ACC112 (cell line): ENCODE results near the gene C2CD4A.

ENCODE experiments used
- H2AFZ ChIP-seq: fragments of 200-600 bp; sonication (generic); one replicate; pipeline ENCODE4 v1.6.0; 2017; ENCODE audit warnings: antibody characterized with exemption, low read length; ENCODE audit not compliant: unreplicated experiment
- H3K27ac ChIP-seq: fragments of 200-600 bp; sonication (generic); 2 replicates; pipeline ENCODE4 v1.5.1; 2014; ENCODE audit warnings: low read depth, mild to moderate bottlenecking, antibody characterized with exemption, low read length, moderate library complexity
- H3K27me3 ChIP-seq: fragments of 200-600 bp; sonication (generic); 2 replicates; pipeline ENCODE4 v1.6.1; 2014; ENCODE audit warnings: mild to moderate bottlenecking, antibody characterized with exemption, low read length, moderate library complexity, mixed read lengths; ENCODE audit not compliant: insufficient read depth
- H3K36me3 ChIP-seq: fragments of 200-600 bp; sonication (generic); 2 replicates; pipeline ENCODE4 v1.6.1; 2016; ENCODE audit warnings: mild to moderate bottlenecking, antibody characterized with exemption, low read length, moderate library complexity, mixed read lengths; ENCODE audit not compliant: insufficient read depth
- H3K4me1 ChIP-seq: fragments of 200-600 bp; sonication (generic); one replicate; pipeline ENCODE4 v1.6.1; 2016; ENCODE audit warnings: low read length, mixed read lengths; ENCODE audit not compliant: insufficient read depth, unreplicated experiment, control insufficient read depth
- H3K4me3 ChIP-seq: fragments of 200-600 bp; sonication (generic); 2 replicates; pipeline ENCODE4 v1.5.1; 2014; ENCODE audit warnings: mild to moderate bottlenecking, low read depth, low read length
- H3K79me2 ChIP-seq: fragments of 200-600 bp; sonication (generic); one replicate; pipeline ENCODE4 v1.6.0; 2016; ENCODE audit warnings: low read length; ENCODE audit not compliant: control insufficient read depth, unreplicated experiment, insufficient read depth

Gene C2CD4A, protein sequence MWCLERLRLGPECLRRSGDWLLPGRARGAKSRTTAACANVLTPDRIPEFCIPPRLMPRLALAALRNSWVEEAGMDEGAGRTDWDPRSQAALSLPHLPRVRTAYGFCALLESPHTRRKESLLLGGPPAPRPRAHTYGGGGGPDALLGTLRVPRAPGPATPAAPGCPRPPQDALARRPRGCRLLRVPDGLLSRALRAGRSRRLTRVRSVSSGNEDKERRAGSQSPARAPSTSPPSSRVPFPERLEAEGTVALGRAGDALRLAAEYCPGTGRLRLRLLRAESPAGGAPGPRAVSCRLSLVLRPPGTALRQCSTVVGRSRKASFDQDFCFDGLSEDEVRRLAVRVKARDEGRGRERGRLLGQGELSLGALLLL

DNA sequence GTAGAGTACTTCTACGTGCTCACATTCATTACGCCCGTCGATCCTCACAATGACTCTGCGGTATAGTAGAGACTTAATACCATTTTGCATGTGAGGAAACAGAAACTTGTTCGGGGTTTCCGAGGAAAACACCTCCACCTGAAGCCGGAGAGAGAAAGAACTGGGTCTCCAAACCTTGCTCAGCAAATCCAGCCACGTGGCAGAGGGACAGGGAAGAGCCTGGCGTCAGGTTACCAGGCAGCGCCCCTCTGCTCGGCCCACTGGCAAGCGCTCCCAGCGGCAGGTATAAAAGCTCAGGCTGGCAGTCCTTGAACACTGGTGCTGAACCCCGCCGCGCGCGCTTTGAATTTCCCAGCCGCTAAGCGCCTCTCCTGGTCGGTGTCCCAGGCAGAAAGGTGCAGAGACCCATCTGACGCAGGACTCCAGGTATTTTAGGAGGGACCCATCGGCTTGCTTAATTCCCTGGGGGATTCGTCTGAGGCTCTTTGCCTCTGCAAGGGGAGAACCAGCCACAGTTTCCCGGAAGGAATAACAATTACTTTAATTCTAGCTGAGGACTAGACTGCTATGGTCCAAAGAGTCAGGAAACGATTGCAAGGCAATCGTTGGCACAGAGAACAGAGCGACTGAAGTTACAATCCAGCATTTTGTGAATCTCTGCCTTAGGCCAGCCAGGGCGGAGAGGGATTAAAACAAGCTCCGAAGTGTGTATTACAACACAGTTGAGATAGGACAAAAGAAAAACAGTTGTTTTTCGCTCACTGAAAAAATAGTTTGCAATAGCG lies at the start of gene C2CD4A:
Gene C2CD4A (plus strand): TSS at position 315 of the 785 bp plus-strand sequence. CDS start 637 bp downstream, outside the sequence.
- Histone ChIP-seq H2AFZ (no peak within 1 kb of the TSS), H3K4me3 (peak within 1 kb of the TSS; percentile 72), H3K4me1 (peaks cover 8% of the 10 kb centered on the region), H3K79me2 (no peaks in the 10 kb centered on the region), H3K27me3 (peaks cover 20% of the 10 kb centered on the region), H3K27ac (no peak within 1 kb of the TSS), H3K36me3 (no peaks in the 10 kb centered on the region)

- no peaks in the 10 kb centered on the region for H3K27me3 ChIP-seq
- H3K4me1 ChIP-seq = peaks cover 3% of the 10 kb centered on the region
- H3K36me3 ChIP-seq = peaks cover 14% of the 10 kb centered on the region; the same call in 1 of the 2 replicates
- H2AFZ ChIP-seq = no peak overlapping the region
- H3K79me2 ChIP-seq = no peaks in the 10 kb centered on the region
- no peak overlapping the region for H3K27ac ChIP-seq
- no peak overlapping the region for H3K4me3 ChIP-seq
Observed at GRCh38 chr15:62020576-62021160, 46.1 kb upstream of the C2CD4A start.

DNA sequence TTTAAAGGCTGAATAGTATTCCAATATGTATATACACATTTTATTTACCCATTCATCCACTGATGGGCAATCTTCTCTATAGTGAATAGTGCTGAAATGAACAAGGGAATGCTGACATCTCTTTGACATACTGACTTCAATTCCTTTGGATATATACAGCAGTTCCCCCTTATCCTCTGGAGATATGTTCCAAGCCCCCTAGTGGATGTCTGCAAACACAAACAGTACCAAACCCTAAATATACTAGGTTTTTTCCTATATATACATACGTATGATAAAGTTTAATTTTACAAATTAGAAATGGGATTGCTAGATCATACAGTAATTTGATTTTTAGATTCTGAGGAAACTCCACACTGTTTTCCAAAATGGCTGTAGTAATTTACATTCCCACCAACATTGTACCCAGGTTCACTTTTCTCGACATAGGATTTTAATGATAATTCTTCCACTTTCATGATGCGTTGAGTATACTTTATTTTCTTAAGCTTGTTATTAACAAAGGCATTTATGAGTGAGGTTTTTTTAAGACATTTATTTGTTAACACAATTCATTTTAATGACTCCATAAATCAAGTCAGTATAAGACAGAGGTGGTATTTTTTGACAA lies 44.7 kb upstream of the C2CD4A start:
- no peaks in the 10 kb centered on the region for H3K79me2 ChIP-seq
- no peak overlapping the region for H3K4me3 ChIP-seq
- no peaks in the 10 kb centered on the region for H3K27me3 ChIP-seq
- no peak overlapping the region for H2AFZ ChIP-seq
- H3K4me1 ChIP-seq = peaks cover 3% of the 10 kb centered on the region
- peaks cover 14% of the 10 kb centered on the region; the same call in 1 of the 2 replicates for H3K36me3 ChIP-seq
- no peak overlapping the region for H3K27ac ChIP-seq

DNA sequence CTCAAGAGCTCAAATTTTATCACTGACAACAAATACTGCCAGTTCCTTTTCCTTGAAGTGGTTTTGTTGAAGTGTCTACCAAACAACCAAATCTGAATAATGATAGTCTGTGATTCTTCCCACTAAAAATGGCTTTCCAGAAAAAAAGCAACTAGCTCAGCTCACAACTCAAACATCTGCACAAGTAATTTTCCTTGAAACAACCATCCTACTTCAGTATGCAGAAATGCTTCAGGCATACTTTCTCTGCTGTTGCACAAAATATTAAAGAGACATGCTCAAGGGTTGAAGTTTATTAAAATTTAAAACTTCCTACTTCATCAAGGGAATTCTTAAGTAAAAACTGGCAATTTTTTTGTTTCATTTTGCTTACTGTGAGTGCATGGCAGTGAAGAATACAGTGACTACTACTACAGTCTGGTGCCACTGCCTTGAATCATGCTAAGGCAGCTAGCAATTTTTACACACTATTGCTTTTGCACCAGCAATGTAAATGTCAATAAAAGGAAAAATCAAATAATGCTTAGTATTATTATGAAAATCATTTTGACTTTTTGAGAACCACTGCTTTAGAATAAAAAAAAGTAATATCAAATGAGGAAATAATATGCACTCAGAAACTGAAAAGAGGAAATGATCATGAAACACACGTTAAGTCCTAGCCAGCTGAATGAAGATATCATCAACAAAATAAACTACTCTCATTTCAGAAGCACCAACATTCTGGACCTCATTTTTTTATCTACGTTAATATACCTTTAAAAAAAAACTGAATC lies 40.1 kb upstream of the C2CD4A start:
- H2AFZ ChIP-seq = no peak overlapping the region
- H3K79me2 ChIP-seq = no peaks in the 10 kb centered on the region
- H3K27ac ChIP-seq = no peak overlapping the region
- no peak overlapping the region for H3K4me3 ChIP-seq
- peaks cover 9% of the 10 kb centered on the region for H3K36me3 ChIP-seq
- no peaks in the 10 kb centered on the region for H3K27me3 ChIP-seq
- H3K4me1 ChIP-seq = peaks cover 3% of the 10 kb centered on the region

GRCh38 chr15:62027263-62027565 lies 39.6 kb upstream of the C2CD4A start:
- Histone ChIP-seq H3K27ac (no peak overlapping the region), H3K79me2 (no peaks in the 10 kb centered on the region), H3K4me3 (no peak overlapping the region), H2AFZ (no peak overlapping the region), H3K36me3 (peaks cover 9% of the 10 kb centered on the region), H3K4me1 (peaks cover 4% of the 10 kb centered on the region), H3K27me3 (no peaks in the 10 kb centered on the region)

DNA sequence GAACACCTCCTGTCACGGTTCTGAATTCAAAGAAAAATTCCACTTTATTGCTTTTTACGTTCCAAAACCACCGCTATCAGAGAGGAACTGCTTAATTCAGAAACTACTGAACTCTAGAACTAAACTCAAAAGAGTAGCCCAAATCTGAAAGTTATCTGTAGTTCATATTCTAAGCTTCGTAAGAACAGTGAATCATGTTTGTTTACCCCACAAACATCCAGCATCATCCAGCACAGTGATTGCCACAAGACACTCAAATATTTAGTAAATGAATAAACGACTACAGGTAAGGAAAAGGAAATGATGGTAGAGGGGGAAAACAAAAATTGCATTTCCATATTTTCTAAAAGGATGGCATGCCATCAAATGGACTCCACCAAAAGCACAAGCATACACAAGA lies 38.9 kb upstream of the C2CD4A start:
- Histone ChIP-seq H2AFZ (no peak overlapping the region), H3K27me3 (no peaks in the 10 kb centered on the region), H3K27ac (no peak overlapping the region), H3K36me3 (peaks cover 9% of the 10 kb centered on the region), H3K4me1 (peaks cover 8% of the 10 kb centered on the region), H3K4me3 (no peak overlapping the region), H3K79me2 (no peaks in the 10 kb centered on the region)

GRCh38 chr15:62035256-62035924 lies 31.4 kb upstream of the C2CD4A start:
- H3K79me2 ChIP-seq = no peaks in the 10 kb centered on the region
- H3K27ac ChIP-seq = peak overlapping the region; percentile 71

GRCh38 chr15:62046078-62046743 lies 20.6 kb upstream of the C2CD4A start:
- H3K4me3 ChIP-seq = no peak overlapping the region
- H3K27ac ChIP-seq = no peak overlapping the region
- H3K36me3 ChIP-seq = peaks cover 3% of the 10 kb centered on the region; the same call in 1 of the 2 replicates
- peaks cover 4% of the 10 kb centered on the region for H3K4me1 ChIP-seq
- no peaks in the 10 kb centered on the region for H3K27me3 ChIP-seq
- H2AFZ ChIP-seq = no peak overlapping the region
- H3K79me2 ChIP-seq = peaks cover 16% of the 10 kb centered on the region

More at GRCh38 chr15:62035256-62035924, 31.4 kb upstream of the C2CD4A start:
- H3K4me3 ChIP-seq = peak overlapping the region; percentile 39; the same call in 1 of the 2 replicates
- H3K36me3 ChIP-seq = peaks cover 17% of the 10 kb centered on the region
- H3K4me1 ChIP-seq = peaks cover 29% of the 10 kb centered on the region
- no peak overlapping the region for H2AFZ ChIP-seq
- no peaks in the 10 kb centered on the region for H3K27me3 ChIP-seq

DNA sequence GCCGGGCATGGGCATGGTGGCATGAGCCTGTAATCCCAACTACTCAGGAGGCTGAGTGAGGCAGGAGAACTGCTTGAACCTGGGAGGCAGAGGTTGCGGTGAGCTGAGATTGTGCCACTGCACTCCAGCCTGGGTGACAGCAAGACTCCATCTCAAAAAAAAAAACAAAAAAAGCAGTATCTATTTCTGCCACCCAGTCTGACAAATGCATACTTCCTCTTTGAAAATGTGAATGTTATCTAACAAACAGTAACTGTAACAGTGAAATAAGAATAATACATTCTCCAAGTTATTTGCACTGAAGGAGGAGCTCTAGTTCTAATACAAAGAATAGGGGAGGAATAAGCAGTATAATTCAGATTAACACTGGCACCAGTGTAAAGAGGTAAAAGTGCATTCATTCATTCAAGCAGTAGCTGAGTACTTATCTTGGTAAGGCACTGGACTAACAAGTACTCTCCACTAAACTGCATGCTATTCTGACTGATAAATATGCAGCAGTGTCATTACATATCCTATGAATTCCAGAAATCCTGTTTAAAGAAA lies 19.4 kb upstream of the C2CD4A start:
- Histone ChIP-seq H3K36me3 (0 out of 2 replicates have a peak, but pooled peaks cover under 1% of the 10 kb centered on the region), H3K4me3 (no peak overlapping the region), H3K79me2 (peaks cover 18% of the 10 kb centered on the region), H3K4me1 (peaks cover 4% of the 10 kb centered on the region), H2AFZ (no peak overlapping the region), H3K27me3 (no peaks in the 10 kb centered on the region), H3K27ac (no peak overlapping the region)
